Measurements from ENCODE around the gene SNX33.
"Not testable (repeated sequence)": the region's sequence is repeated elsewhere in the genome, so short reads cannot be mapped to it uniquely, and the experiment has no call there.

SNX33 gene

DNA sequence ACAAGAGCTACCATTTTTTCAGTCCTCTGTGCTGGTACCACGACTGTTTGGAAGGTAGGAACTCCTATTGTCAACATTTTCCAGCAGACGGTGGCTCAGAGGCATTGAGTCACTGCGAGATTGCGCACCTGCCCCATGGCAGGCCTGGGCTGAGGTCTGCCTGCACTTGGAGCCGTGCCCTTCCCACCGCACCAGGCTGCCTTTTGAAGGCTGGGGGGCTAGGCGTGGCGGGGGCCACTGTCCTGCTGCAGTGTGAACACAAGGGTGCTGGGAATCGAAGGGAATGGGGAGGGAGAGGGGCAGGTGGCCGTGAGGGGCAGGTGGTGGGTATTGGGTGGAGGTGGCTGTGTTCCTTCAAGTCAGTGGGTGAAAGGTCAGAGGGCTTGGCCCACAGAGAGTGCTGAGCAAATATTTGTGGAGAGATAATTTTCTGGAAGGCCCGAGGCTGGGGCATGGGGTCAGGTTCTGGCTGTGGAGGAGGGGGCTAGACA, 16.3 kb downstream of the SNX33 start:
- DNase-seq, result no peak

- no peak for DNase-seq
Measured at GRCh38 chr15:75666823-75667501, 19.2 kb downstream of the SNX33 start.

DNA sequence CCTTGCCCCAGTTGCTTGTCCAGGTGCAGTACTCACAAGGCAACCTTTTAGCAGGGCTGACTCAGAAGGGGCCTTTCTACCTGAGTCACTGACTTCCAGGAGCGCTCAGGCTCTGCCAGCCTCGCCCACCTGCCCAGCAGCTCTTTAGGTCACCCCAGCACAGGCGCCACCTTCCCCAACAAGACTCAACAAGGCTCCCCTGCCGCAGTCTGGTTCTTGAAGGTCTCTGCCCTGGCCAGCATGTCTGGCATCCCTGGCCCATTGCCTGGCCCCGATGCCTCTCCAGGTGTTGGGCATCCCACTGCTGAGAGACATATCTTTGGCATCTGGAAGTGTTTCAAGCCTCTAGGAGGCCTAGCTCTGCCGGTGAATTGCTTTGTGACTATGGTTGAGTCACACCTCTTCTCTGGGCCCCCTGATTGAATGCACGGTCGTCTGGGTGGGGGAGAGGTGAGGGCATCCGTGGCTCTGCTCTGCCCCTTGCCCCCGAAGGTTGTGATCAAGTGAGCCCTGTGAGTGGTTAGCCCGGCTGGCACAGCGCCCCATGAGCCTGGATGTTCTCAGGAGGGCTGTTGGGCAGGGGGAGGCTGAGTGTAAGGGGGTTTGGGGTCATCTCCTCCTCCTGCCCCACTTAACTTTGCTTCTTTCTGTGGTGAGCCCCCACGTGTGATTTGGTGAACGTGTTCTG, 21.6 kb downstream of the SNX33 start:
- DNase-seq, result no peak

DNA sequence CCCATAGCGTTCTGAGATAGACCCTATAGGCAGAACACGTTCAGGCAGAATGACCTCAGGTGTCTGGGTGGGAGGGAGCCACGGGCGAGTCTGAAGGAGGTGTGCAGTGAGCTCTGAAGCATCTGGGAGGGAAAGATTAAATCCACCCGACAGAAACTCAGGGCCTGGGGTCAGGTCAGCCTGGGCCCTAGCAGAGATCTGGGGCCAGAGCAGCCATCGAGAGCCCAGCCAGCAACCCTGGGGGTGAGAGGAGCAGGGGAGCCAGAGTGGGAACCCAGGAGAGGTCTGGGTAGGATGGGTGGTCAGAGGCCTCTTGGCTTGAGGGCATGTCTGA, 22.1 kb downstream of the SNX33 start:
- DNase-seq, result no peak

DNA sequence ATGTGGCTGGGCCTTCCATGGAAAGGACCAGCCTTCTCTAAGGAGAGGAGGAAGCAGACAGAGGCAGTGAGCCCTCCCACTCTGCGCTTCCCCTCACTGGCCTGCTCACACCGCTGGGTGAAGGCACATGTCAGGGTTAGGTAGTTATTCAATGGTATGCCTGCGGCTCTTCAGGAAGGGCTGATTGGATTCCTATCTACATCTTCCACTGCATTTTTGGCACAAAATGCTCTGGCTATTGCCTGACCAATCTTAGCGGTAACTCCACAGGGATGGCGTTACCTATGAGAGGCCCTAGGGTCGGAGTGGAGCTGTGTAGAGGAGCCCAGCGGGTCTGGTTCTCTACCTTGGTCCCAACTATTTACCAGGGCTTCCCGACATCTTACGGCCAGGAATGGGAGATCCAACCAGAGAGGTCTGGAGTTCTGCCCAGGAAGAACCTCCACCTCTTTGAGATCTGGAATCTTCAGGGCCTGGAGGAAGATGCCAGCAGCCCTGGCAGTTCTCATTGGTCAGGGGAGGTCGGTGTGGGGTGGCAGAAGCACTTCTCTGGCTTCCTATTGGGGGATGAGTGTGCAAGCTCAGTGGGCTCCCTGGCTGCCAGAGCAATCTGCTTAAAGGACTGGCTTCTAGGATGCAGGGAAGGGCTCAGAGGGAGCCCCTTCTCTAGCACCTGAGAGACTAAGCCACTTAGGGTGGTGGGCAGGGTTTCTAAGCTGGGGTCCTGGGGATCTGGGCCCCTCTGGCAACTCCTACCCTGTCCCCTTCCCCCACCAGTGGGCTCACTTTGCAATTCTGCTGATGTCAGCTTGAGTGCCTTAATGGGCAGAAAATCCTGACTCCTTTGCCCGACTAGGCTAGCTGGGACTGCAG, 24.3 kb downstream of the SNX33 start:
- no peak for DNase-seq

- DNase-seq, result no peak
Measured at GRCh38 chr15:75672646-75673425, 25.1 kb downstream of the SNX33 start.

GRCh38 chr15:75673426-75674235, 25.9 kb downstream of the SNX33 start:
- DNase-seq, result no peak

DNA sequence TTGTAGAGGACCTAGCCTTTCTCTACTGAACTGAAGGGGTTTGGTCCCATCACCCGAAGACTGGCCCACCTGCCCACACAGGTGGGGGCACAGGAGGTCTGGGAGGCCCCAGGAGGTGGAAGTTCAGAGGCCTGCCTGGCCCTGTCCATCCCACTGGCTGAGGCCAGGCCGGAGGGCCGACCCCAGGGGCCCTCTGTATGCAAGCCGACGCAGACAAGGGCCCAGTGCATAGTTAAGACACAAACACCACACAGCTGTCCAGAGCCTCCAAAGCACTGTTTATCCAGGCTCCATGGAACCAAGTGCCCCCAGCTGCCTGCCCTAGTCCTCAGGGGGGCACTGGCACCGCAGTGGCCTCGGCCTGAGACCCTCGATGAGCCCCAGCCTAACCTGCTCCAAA, 26.7 kb downstream of the SNX33 start:
- no peak for DNase-seq

DNA sequence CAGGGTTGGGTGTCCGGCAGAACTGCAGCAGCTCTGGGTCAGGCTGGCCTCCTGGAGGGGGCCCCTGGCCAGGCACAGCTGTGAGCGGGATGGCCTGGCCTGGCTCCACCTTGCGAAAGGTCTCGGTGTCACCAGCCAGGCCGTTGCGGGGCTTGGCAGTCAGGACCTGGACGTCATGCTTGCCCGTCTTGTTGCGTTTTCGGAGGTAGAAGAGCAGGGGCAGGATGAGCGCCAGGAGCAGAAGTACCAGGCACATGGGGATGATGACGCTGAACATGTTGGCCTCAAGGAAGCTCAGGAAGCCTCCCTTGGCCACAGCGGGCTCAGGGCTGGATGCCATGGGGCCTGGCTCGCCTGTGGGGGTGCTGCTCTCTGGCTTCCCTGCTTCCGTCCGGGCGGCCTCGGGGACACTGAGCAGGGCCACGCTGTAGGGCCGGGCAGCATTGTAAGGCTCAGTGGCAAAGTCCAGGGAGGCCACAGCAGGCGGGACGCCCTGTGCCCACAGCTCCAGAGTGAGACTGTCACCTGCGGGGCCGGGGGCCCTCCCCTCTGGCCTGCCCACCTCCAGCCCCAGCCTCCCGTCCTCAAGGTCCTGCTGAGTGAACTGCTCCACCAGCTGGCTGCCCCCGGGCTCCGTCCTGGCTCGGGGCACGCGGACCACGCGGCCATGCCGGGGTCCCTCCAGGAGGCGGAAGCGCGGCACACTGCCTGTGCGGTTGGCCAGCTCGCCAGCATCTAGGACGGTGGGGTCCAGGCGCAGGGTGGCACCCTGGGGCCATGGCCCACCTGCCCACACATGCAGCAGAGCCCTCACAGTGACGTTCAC, 28.1 kb downstream of the SNX33 start:
- DNase-seq, result no peak

DNA sequence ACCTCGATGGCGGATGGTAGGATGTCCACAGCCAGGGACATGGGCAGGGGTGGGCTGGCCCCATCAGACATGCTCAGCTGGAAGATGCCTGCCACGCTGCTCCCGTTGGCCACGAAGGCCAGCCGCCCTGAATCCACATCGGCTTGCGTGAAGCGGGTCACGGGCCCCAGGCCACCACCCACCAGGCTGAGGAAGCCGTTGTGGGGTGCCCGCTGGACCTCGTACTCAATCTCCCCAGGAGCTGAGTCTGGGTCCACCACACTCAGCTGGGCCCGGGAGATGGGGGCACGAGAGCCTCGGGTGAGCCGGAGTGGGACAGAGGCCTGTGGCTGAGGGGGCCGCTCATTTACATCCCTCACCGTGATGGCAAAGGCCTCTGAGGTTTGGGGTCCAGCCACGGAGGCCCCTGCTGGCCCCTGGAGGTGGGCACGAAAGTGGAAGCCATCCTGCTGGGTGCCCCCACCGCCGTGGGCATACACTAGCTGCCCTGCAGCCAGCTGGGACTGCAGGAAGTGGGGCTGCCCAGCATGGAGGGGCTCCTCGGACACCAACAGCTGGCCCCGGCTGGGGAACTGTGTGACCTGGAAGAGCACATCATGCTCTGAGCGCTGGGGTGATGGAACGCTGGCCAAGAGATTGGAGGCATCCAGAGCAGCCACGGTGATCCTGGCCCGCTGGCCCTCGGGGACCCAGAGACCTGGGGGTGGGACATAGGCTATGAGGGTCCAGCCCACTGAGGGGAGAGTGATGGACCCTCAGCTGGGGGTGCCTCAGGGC, 29.2 kb downstream of the SNX33 start:
- no peak for DNase-seq

GRCh38 chr15:75677465-75678323, 30.0 kb downstream of the SNX33 start:
- DNase-seq, result no peak

DNA sequence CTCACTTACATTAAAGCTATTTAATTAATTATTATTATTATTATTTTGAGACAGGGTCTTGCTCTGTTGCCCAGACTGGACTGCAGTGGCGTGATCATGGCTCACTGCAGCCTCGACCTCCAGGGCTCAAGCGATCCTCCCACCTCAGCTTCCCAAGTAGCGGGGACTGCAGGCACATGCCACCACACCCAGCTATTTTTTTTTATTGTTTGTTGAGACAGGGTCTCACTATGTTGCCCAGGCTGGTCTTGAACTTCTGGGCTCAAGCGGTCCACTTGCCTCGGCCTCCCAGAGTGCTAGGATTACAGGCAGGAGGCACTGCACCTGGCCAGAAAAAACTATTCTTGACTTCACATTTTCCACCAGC, 30.6 kb downstream of the SNX33 start:
- not testable (repeated sequence) for DNase-seq

GRCh38 chr15:75680007-75680789, 32.5 kb downstream of the SNX33 start:
- no peak for DNase-seq

DNA sequence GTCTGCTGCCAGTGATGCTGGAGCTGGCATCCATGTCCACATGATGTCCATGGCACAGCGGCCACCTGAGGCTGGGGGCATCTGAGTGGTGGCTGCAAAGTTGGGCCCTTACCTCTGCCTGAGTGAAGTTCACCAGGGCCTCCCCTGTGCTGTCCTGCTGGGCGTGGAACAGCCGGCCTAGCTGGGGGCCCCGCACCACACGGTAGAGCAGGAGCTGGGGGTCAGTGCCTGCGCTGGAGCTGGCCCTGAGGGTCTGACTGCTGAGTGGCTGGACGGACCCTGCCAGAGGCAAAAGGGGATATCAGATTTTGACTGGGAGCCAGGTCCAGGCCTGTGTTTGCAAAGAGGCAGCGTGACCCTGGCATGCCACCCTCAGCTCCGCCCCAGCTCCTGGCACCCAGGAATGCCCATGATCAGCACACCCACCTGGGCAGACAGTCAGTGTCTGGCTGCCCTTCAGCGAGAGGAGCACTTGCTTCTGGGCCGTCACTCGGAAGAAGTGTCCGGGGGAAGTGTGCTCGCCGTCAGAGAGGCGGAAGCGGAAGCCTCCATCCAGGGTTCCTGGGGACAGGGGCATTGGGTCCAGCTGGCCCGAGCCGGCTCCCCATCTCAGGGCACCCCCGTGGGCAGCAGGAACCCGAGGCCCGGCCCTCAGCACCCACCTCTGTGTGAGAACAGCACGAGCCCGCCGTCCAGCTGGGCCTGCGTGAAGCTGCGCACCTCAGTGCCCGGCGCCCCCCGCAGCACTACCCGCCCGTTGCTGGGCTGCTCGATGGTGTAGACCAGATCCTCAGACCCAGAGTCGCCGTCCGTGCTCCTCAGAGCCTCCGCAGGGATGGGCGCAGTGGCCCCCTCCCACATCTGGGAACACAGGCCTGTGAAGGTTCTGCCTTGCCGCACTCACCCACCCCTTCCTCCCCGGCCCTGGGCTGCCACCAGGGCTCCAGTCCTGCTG, 34.7 kb downstream of the SNX33 start:
- no peak for DNase-seq

DNA sequence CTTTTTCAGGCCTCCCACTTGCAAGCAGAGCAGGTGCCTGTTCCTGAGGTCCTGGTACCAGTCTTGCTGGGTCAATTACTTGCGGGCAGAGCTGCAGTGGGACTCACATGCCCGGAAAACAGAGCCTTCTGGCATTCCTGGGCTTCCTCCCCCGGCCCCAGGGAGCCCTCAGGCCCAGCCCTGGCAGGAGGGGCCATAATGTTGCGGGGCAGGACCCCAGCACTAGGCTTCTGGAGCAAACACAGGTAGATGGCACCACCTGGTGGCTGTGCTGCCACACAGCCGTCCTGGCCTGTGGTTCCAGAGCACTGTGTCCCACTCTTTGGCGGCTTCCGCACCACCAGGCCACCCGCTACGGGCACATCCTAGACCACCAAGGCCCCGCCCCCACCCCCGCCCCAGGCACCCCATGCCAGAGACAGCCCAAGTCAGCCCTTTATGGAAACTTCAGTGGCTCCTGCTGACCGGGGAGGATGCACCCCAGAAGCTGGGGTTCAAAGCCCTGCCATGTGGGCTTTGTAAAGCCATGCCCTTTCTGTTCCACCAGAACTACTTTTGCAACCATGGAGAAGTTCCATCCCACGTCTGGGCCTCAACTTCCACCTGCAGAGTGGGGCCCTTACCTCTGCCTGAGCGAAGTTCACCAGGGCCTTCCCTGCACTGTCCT, 36.1 kb downstream of the SNX33 start:
- DNase-seq, result peak; percentile 33 to 45 (median 41)

- no peak for DNase-seq
Measured at GRCh38 chr15:75684648-75685047, 36.9 kb downstream of the SNX33 start.

DNA sequence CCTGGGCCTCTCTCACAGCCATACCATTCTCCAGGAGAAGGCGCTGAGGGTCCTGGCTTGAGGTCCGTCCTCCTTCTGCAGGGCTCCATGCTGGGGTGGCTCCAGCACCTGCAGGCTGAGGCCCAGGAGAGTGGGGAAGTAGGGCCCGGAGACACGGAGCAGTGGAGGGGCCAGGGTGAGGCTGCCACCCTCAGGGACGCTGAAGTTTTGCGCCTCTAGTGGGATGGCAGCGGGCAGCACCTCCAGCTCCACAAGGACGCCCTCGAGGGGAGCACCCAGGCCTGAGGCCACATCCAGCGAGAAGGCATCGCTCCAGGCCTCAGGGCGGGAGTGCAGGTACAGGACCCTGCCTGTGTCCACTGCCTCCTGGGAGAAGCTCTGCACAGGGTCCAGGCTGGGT, 37.5 kb downstream of the SNX33 start:
- DNase-seq, result no peak
